Measurements from ENCODE around the gene LRP8.

The LRP8 gene

GRCh38 chr1:53321366-53321765 is 6.5 kb downstream of the LRP8 start:
- H2BK12ac ChIP-seq (ENCODE audit: low read length), result no peak overlapping the region
- no peak overlapping the region for H3K9ac ChIP-seq (ENCODE audit: low read length)
- peaks cover 4 to 7% of the 10 kb centered on the region in 2 experiments for H3K4me1 ChIP-seq (ENCODE audit: control insufficient read depth in 1 of 2, insufficient read depth in 2 of 2, low read length in 2 of 2)
- no peak overlapping the region for H4K8ac ChIP-seq (ENCODE audit: low read depth, low read length)
- no peak overlapping the region for H2AFZ ChIP-seq (ENCODE audit: insufficient read depth, low read length, poor library complexity)
- no peak overlapping the region for H4K91ac ChIP-seq (ENCODE audit: low read depth, low read length)
- no peaks in the 10 kb centered on the region for H3K36me3 ChIP-seq (ENCODE audit: control insufficient read depth in 1 of 2, insufficient read depth in 2 of 2, low read length in 2 of 2)
- H3K27me3 ChIP-seq (ENCODE audit: insufficient read depth, low read length), result no peaks in the 10 kb centered on the region
- H3K27ac ChIP-seq (ENCODE audit: low read depth, low read length), result no peak overlapping the region
- no peak overlapping the region for H3K4me3 ChIP-seq (ENCODE audit: low read depth, low read length)
- H4K12ac ChIP-seq (ENCODE audit: low read depth, low read length), result no peak overlapping the region
- H3K14ac ChIP-seq (ENCODE audit: low read length), result no peak overlapping the region
- no peak overlapping the region for H3K4me2 ChIP-seq (ENCODE audit: low read length)
- DNase-seq, result peak in 1 of 2 donors; percentile 22
- no peak overlapping the region for H3K23ac ChIP-seq (ENCODE audit: low read length)
- WGBS (ENCODE audit: extremely low coverage, insufficient coverage, insufficient read length), result no CpG with 5 or more reads among the region's 5 CpGs
- H3K18ac ChIP-seq (ENCODE audit: low read length), result no peak overlapping the region
- H2BK5ac ChIP-seq (ENCODE audit: low read depth, low read length, poor library complexity), result no peak overlapping the region
- H2AK5ac ChIP-seq (ENCODE audit: low read length), result no peak overlapping the region
- H3K4ac ChIP-seq (ENCODE audit: low read depth, low read length), result no peak overlapping the region
- no peaks in the 10 kb centered on the region for H3K79me2 ChIP-seq (ENCODE audit: control insufficient read depth, insufficient read depth, low read length, poor library complexity)
- H3K9me3 ChIP-seq (ENCODE audit: insufficient read depth, low read depth, low read length), result no peaks in the 10 kb centered on the region
- H3K79me1 ChIP-seq (ENCODE audit: low read length), result no peaks in the 10 kb centered on the region
- H2BK120ac ChIP-seq (ENCODE audit: insufficient read depth, low read length, poor library complexity), result no peak overlapping the region

- no peaks in the 10 kb centered on the region for H3K79me2 ChIP-seq (ENCODE audit: control insufficient read depth, insufficient read depth, low read length, poor library complexity)
- H2AK5ac ChIP-seq (ENCODE audit: low read length), result no peak overlapping the region
- H2BK12ac ChIP-seq (ENCODE audit: low read length), result no peak overlapping the region
- no peak overlapping the region for H4K8ac ChIP-seq (ENCODE audit: low read depth, low read length)
- H2AFZ ChIP-seq (ENCODE audit: insufficient read depth, low read length, poor library complexity), result no peak overlapping the region
- no peak overlapping the region for H2BK5ac ChIP-seq (ENCODE audit: low read depth, low read length, poor library complexity)
- no peak overlapping the region for H3K23ac ChIP-seq (ENCODE audit: low read length)
- no peak overlapping the region for H3K4me3 ChIP-seq (ENCODE audit: low read depth, low read length)
- H4K12ac ChIP-seq (ENCODE audit: low read depth, low read length), result no peak overlapping the region
- no peaks in the 10 kb centered on the region for H3K9me3 ChIP-seq (ENCODE audit: insufficient read depth, low read depth, low read length)
- no peaks in the 10 kb centered on the region for H3K36me3 ChIP-seq (ENCODE audit: control insufficient read depth in 1 of 2, insufficient read depth in 2 of 2, low read length in 2 of 2)
- no peak overlapping the region for H3K4ac ChIP-seq (ENCODE audit: low read depth, low read length)
- no peaks in the 10 kb centered on the region for H3K27me3 ChIP-seq (ENCODE audit: insufficient read depth, low read length)
- H3K9ac ChIP-seq (ENCODE audit: low read length), result no peak overlapping the region
- peaks cover 1 to 2% of the 10 kb centered on the region in 2 experiments for H3K4me1 ChIP-seq (ENCODE audit: control insufficient read depth in 1 of 2, insufficient read depth in 2 of 2, low read length in 2 of 2)
- H4K91ac ChIP-seq (ENCODE audit: low read depth, low read length), result no peak overlapping the region
- H3K79me1 ChIP-seq (ENCODE audit: low read length), result no peaks in the 10 kb centered on the region
- no CpG with 5 or more reads among the region's 7 CpGs for WGBS (ENCODE audit: extremely low coverage, insufficient coverage, insufficient read length)
- no peak overlapping the region for H3K18ac ChIP-seq (ENCODE audit: low read length)
- no peak for DNase-seq
- no peak overlapping the region for H3K27ac ChIP-seq (ENCODE audit: low read depth, low read length)
- H3K4me2 ChIP-seq (ENCODE audit: low read length), result no peak overlapping the region
- no peak overlapping the region for H3K14ac ChIP-seq (ENCODE audit: low read length)
- H2BK120ac ChIP-seq (ENCODE audit: insufficient read depth, low read length, poor library complexity), result no peak overlapping the region
Measured at GRCh38 chr1:53320646-53321045, 7.2 kb downstream of the LRP8 start.

GRCh38 chr1:53319296-53320101 is 8.4 kb downstream of the LRP8 start:
- no peak overlapping the region for H4K8ac ChIP-seq (ENCODE audit: low read depth, low read length)
- no peak overlapping the region for H3K9ac ChIP-seq (ENCODE audit: low read length)
- H2AK5ac ChIP-seq (ENCODE audit: low read length), result no peak overlapping the region
- no peak for DNase-seq
- H3K36me3 ChIP-seq (ENCODE audit: control insufficient read depth in 1 of 2, insufficient read depth in 2 of 2, low read length in 2 of 2), result no peaks in the 10 kb centered on the region
- H3K9me3 ChIP-seq (ENCODE audit: insufficient read depth, low read depth, low read length), result peaks cover 2% of the 10 kb centered on the region
- H4K12ac ChIP-seq (ENCODE audit: low read depth, low read length), result no peak overlapping the region
- H2AFZ ChIP-seq (ENCODE audit: insufficient read depth, low read length, poor library complexity), result no peak overlapping the region
- H2BK5ac ChIP-seq (ENCODE audit: low read depth, low read length, poor library complexity), result no peak overlapping the region
- H3K79me1 ChIP-seq (ENCODE audit: low read length), result no peaks in the 10 kb centered on the region
- WGBS (ENCODE audit: extremely low coverage, insufficient coverage, insufficient read length), result no CpG with 5 or more reads among the region's 20 CpGs
- H3K4me1 ChIP-seq (ENCODE audit: control insufficient read depth in 1 of 2, insufficient read depth in 2 of 2, low read length in 2 of 2), result no peaks in the 10 kb centered on the region
- H2BK12ac ChIP-seq (ENCODE audit: low read length), result no peak overlapping the region
- no peak overlapping the region for H3K23ac ChIP-seq (ENCODE audit: low read length)
- no peaks in the 10 kb centered on the region for H3K79me2 ChIP-seq (ENCODE audit: control insufficient read depth, insufficient read depth, low read length, poor library complexity)
- no peak overlapping the region for H2BK120ac ChIP-seq (ENCODE audit: insufficient read depth, low read length, poor library complexity)
- H3K4ac ChIP-seq (ENCODE audit: low read depth, low read length), result no peak overlapping the region
- no peak overlapping the region for H3K4me2 ChIP-seq (ENCODE audit: low read length)
- no peak overlapping the region for H3K4me3 ChIP-seq (ENCODE audit: low read depth, low read length)
- H3K14ac ChIP-seq (ENCODE audit: low read length), result no peak overlapping the region
- H4K91ac ChIP-seq (ENCODE audit: low read depth, low read length), result no peak overlapping the region
- H3K18ac ChIP-seq (ENCODE audit: low read length), result no peak overlapping the region
- no peak overlapping the region for H3K27ac ChIP-seq (ENCODE audit: low read depth, low read length)
- H3K27me3 ChIP-seq (ENCODE audit: insufficient read depth, low read length), result no peaks in the 10 kb centered on the region

- Histone ChIP-seq H4K8ac (ENCODE audit: low read depth, low read length) (no peak overlapping the region), H4K12ac (ENCODE audit: low read depth, low read length) (no peak overlapping the region), H4K91ac (ENCODE audit: low read depth, low read length) (no peak overlapping the region), H3K36me3 (ENCODE audit: control insufficient read depth in 1 of 2, insufficient read depth in 2 of 2, low read length in 2 of 2) (no peaks in the 10 kb centered on the region), H3K79me1 (ENCODE audit: low read length) (no peaks in the 10 kb centered on the region), H3K4ac (ENCODE audit: low read depth, low read length) (no peak overlapping the region), H3K27me3 (ENCODE audit: insufficient read depth, low read length) (no peaks in the 10 kb centered on the region), H2BK120ac (ENCODE audit: insufficient read depth, low read length, poor library complexity) (no peak overlapping the region), H3K4me2 (ENCODE audit: low read length) (no peak overlapping the region), H3K9ac (ENCODE audit: low read length) (no peak overlapping the region), H3K4me1 (ENCODE audit: control insufficient read depth in 1 of 2, insufficient read depth in 2 of 2, low read length in 2 of 2) (peaks cover 0 to 2% of the 10 kb centered on the region in 2 experiments), H3K27ac (ENCODE audit: low read depth, low read length) (no peak overlapping the region), H3K23ac (ENCODE audit: low read length) (no peak overlapping the region), H3K14ac (ENCODE audit: low read length) (no peak overlapping the region), H3K9me3 (ENCODE audit: insufficient read depth, low read depth, low read length) (peaks cover 2% of the 10 kb centered on the region), H2BK5ac (ENCODE audit: low read depth, low read length, poor library complexity) (no peak overlapping the region), H2AFZ (ENCODE audit: insufficient read depth, low read length, poor library complexity) (no peak overlapping the region), H3K79me2 (ENCODE audit: control insufficient read depth, insufficient read depth, low read length, poor library complexity) (no peaks in the 10 kb centered on the region), H3K18ac (ENCODE audit: low read length) (no peak overlapping the region), H2AK5ac (ENCODE audit: low read length) (no peak overlapping the region), H3K4me3 (ENCODE audit: low read depth, low read length) (no peak overlapping the region), H2BK12ac (ENCODE audit: low read length) (no peak overlapping the region)
- no peak for DNase-seq
- WGBS (ENCODE audit: extremely low coverage, insufficient coverage, insufficient read length), result no CpG with 5 or more reads among the region's 13 CpGs
Measured at GRCh38 chr1:53317646-53318539, 10.0 kb downstream of the LRP8 start.
